Measurements from ENCODE around the gene ZWILCH. TPM values are rescaled to one million over a fixed set of nuclear protein-coding genes. Genes with fewer than 3 reads are reported as not detected.

The ZWILCH gene
- total and polyA plus RNA-seq, 2 donors (not counting 1 experiment from before 2014, with no cell fraction given) = 14.5 to 25.4 TPM

DNA sequence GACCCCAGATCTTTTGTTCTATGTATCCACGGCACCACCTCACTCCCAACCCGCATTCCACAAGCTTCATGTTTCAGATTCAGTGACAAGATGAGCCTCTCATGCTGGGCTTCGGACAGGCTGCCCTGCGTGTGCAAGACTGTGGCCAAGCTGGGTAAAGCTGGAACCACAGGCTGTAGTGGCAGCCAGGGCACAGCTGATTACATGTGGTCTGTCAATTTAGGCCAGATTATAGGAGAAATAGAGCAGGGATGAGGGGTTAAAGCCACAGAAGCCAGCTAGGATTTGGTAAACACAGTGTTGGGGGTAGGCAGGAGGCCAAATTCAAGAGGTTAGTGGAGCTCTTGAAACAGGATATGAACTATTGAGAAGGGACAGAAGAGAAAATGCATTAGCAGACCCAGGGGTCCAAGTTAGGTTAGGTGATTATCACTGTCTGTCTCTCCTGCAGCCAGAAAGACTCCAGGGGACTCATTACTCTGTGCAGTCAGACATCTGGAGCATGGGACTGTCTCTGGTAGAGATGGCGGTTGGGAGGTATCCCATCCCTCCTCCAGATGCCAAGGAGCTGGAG, 20.5 kb upstream of the ZWILCH start:
- no peak overlapping the region for H3K27ac ChIP-seq (ENCODE audit: insufficient read depth, low read length)
- H3K9ac ChIP-seq (ENCODE audit: insufficient read depth, low read length) = no peak overlapping the region
- no peak overlapping the region for H2AFZ ChIP-seq (ENCODE audit: low read length)
- H3K79me2 ChIP-seq (ENCODE audit: control insufficient read depth, insufficient read depth, low read length) = no peaks in the 10 kb centered on the region
- H3K4me1 ChIP-seq (ENCODE audit: control insufficient read depth, extremely low read depth, insufficient read depth, low read length) = no peaks in the 10 kb centered on the region
- DNase-seq (ENCODE audit: low read depth in 2 of 2) = no peak
- H3K36me3 ChIP-seq (ENCODE audit: control insufficient read depth, insufficient read depth, low read length) = peaks cover 4% of the 10 kb centered on the region
- no peak overlapping the region for H3K4me3 ChIP-seq (replicated peaks in 1 of 4; ENCODE audit: control extremely low read depth in 1 of 4, insufficient read depth in 1 of 4, low read depth in 3 of 4, low read length in 4 of 4)
- H3K27me3 ChIP-seq (ENCODE audit: control insufficient read depth, insufficient read depth, low read length) = no peaks in the 10 kb centered on the region
- no peaks in the 10 kb centered on the region for H4K20me1 ChIP-seq (ENCODE audit: control insufficient read depth, extremely low read depth, insufficient read depth, low read length)
- TF ChIP-seq, protein P1, sequence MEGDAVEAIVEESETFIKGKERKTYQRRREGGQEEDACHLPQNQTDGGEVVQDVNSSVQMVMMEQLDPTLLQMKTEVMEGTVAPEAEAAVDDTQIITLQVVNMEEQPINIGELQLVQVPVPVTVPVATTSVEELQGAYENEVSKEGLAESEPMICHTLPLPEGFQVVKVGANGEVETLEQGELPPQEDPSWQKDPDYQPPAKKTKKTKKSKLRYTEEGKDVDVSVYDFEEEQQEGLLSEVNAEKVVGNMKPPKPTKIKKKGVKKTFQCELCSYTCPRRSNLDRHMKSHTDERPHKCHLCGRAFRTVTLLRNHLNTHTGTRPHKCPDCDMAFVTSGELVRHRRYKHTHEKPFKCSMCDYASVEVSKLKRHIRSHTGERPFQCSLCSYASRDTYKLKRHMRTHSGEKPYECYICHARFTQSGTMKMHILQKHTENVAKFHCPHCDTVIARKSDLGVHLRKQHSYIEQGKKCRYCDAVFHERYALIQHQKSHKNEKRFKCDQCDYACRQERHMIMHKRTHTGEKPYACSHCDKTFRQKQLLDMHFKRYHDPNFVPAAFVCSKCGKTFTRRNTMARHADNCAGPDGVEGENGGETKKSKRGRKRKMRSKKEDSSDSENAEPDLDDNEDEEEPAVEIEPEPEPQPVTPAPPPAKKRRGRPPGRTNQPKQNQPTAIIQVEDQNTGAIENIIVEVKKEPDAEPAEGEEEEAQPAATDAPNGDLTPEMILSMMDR (conservative IDR thresholded peaks at IDR 0.05 in 1 of 2, IDR thresholded peaks at IDR 0.05 in 1 of 2; ENCODE audit: low read depth in 1 of 2, low read length in 2 of 2) = no peak
- no peak for TF ChIP-seq EZH2 (IDR thresholded peaks at IDR 0.05; ENCODE audit: low read length, missing control alignments)
- no peak overlapping the region for H3K4me2 ChIP-seq (ENCODE audit: extremely low read depth, insufficient read depth, low read length)
- no peaks in the 10 kb centered on the region for H3K9me3 ChIP-seq (ENCODE audit: control insufficient read depth, insufficient read depth, low read depth, low read length)

GRCh38 chr15:66486887-66487286, 18.2 kb upstream of the ZWILCH start:
- no peak for DNase-seq (ENCODE audit: low read depth in 2 of 2)
- no peak overlapping the region for H3K9ac ChIP-seq (ENCODE audit: insufficient read depth, low read length)
- no peak overlapping the region for H3K27ac ChIP-seq (ENCODE audit: insufficient read depth, low read length)
- no peak overlapping the region for H3K4me3 ChIP-seq (replicated peaks in 1 of 4; ENCODE audit: control extremely low read depth in 1 of 4, insufficient read depth in 1 of 4, low read depth in 3 of 4, low read length in 4 of 4)
- no peak for TF ChIP-seq EZH2 (IDR thresholded peaks at IDR 0.05; ENCODE audit: low read length, missing control alignments)
- TF ChIP-seq, protein P1 (conservative IDR thresholded peaks at IDR 0.05 in 1 of 2, IDR thresholded peaks at IDR 0.05 in 1 of 2; ENCODE audit: low read depth in 1 of 2, low read length in 2 of 2) = no peak
- no peaks in the 10 kb centered on the region for H3K4me1 ChIP-seq (ENCODE audit: control insufficient read depth, extremely low read depth, insufficient read depth, low read length)
- no peak overlapping the region for H2AFZ ChIP-seq (ENCODE audit: low read length)
- H4K20me1 ChIP-seq (ENCODE audit: control insufficient read depth, extremely low read depth, insufficient read depth, low read length) = no peaks in the 10 kb centered on the region
- no peaks in the 10 kb centered on the region for H3K9me3 ChIP-seq (ENCODE audit: control insufficient read depth, insufficient read depth, low read depth, low read length)
- peaks cover 10% of the 10 kb centered on the region for H3K36me3 ChIP-seq (ENCODE audit: control insufficient read depth, insufficient read depth, low read length)
- H3K27me3 ChIP-seq (ENCODE audit: control insufficient read depth, insufficient read depth, low read length) = no peaks in the 10 kb centered on the region
- no peaks in the 10 kb centered on the region for H3K79me2 ChIP-seq (ENCODE audit: control insufficient read depth, insufficient read depth, low read length)
- no peak overlapping the region for H3K4me2 ChIP-seq (ENCODE audit: extremely low read depth, insufficient read depth, low read length)

- no peaks in the 10 kb centered on the region for H3K79me2 ChIP-seq (ENCODE audit: control insufficient read depth, insufficient read depth, low read length)
- no peak overlapping the region for H3K27ac ChIP-seq (ENCODE audit: insufficient read depth, low read length)
- H3K27me3 ChIP-seq (ENCODE audit: control insufficient read depth, insufficient read depth, low read length) = no peaks in the 10 kb centered on the region
- H4K20me1 ChIP-seq (ENCODE audit: control insufficient read depth, extremely low read depth, insufficient read depth, low read length) = no peaks in the 10 kb centered on the region
- no peak overlapping the region for H3K4me3 ChIP-seq (replicated peaks in 1 of 4; ENCODE audit: control extremely low read depth in 1 of 4, insufficient read depth in 1 of 4, low read depth in 3 of 4, low read length in 4 of 4)
- H3K4me2 ChIP-seq (ENCODE audit: extremely low read depth, insufficient read depth, low read length) = no peak overlapping the region
- H3K9ac ChIP-seq (ENCODE audit: insufficient read depth, low read length) = no peak overlapping the region
- no peak for DNase-seq (ENCODE audit: low read depth in 2 of 2)
- TF ChIP-seq, protein P1 (conservative IDR thresholded peaks at IDR 0.05 in 1 of 2, IDR thresholded peaks at IDR 0.05 in 1 of 2; ENCODE audit: low read depth in 1 of 2, low read length in 2 of 2) = no peak
- TF ChIP-seq EZH2 (IDR thresholded peaks at IDR 0.05; ENCODE audit: low read length, missing control alignments) = no peak
- no peaks in the 10 kb centered on the region for H3K4me1 ChIP-seq (ENCODE audit: control insufficient read depth, extremely low read depth, insufficient read depth, low read length)
- no peaks in the 10 kb centered on the region for H3K9me3 ChIP-seq (ENCODE audit: control insufficient read depth, insufficient read depth, low read depth, low read length)
- H3K36me3 ChIP-seq (ENCODE audit: control insufficient read depth, insufficient read depth, low read length) = peaks cover 11% of the 10 kb centered on the region
- no peak overlapping the region for H2AFZ ChIP-seq (ENCODE audit: low read length)
Measured at GRCh38 chr15:66488525-66488924, 16.6 kb upstream of the ZWILCH start.
